ENCODE results near the gene BRAT1.

Gene BRAT1

GRCh38 chr7:2510909-2511768 is 44.2 kb downstream of the BRAT1 start:
- DNase-seq (ENCODE audit: low spot score): peak; percentile 78
- TF ChIP-seq, protein P1, sequence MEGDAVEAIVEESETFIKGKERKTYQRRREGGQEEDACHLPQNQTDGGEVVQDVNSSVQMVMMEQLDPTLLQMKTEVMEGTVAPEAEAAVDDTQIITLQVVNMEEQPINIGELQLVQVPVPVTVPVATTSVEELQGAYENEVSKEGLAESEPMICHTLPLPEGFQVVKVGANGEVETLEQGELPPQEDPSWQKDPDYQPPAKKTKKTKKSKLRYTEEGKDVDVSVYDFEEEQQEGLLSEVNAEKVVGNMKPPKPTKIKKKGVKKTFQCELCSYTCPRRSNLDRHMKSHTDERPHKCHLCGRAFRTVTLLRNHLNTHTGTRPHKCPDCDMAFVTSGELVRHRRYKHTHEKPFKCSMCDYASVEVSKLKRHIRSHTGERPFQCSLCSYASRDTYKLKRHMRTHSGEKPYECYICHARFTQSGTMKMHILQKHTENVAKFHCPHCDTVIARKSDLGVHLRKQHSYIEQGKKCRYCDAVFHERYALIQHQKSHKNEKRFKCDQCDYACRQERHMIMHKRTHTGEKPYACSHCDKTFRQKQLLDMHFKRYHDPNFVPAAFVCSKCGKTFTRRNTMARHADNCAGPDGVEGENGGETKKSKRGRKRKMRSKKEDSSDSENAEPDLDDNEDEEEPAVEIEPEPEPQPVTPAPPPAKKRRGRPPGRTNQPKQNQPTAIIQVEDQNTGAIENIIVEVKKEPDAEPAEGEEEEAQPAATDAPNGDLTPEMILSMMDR (IDR thresholded peaks at IDR 0.05; ENCODE audit: extremely low read depth, missing control alignments): no peak

DNA sequence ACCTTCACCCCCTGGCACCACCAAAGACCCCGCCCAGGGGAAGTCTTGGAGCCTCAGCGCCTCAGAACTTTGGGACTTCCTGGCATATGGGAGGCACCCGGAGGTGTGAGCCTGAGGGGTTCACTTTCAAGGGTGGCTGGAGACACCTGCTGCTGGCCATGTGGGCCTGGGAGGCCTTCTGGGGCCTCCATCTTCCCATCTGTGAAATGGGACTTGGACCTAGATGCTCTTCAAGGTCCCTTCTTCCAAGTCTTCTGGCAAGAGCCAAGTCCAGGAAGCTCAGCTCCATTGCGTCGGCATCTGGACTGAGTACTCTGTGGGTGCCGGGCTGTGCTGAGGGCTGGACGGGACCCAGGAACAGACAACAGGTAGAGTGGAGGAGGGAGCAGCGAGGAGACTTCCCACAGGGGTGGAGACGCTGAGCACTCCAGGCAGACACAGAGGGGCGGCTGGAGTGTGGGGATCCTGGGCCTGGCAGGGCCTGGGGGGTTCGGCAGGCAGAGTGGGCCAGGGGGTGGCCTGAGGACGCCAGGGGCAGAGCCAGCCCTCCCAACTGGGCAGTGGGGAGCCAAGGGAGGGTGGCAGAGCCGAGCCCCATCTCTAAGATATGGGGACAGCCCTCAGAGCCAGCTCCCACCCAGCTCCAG is 45.1 kb downstream of the BRAT1 start:
- DNase-seq (ENCODE audit: low spot score): no peak
- TF ChIP-seq, protein P1 (IDR thresholded peaks at IDR 0.05; ENCODE audit: extremely low read depth, missing control alignments): no peak

DNA sequence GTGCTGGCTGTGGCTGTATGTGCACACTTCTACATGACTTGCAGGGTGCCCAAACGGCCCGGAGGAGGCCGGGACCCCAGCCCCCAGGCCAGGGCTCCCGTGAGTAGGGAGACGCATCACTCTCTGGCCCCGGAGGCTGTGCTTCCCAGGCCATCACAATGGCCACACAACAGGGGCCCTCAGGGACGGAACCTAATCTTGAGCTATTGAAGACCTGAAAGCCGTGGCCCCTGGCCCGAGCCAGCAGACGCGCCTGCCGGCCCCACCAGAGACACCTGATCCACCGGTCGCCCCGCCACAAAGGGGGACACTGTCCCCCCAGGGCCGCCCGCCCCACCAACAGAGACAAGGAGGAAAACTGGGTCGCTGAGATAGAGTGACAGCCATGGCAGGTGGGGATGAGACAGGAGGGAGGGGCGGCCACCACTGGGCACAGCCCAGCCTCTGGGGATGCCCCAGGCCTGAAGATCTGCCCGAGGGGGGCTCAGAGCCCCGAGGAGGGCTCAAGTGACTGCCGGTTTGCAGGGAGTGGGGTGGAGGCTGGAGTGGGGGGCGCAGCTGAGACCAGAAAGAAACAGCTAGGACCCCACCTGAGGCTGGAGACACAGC is 45.9 kb downstream of the BRAT1 start:
- DNase-seq (ENCODE audit: low spot score): no peak
- TF ChIP-seq, protein P1 (IDR thresholded peaks at IDR 0.05; ENCODE audit: extremely low read depth, missing control alignments): no peak

DNA sequence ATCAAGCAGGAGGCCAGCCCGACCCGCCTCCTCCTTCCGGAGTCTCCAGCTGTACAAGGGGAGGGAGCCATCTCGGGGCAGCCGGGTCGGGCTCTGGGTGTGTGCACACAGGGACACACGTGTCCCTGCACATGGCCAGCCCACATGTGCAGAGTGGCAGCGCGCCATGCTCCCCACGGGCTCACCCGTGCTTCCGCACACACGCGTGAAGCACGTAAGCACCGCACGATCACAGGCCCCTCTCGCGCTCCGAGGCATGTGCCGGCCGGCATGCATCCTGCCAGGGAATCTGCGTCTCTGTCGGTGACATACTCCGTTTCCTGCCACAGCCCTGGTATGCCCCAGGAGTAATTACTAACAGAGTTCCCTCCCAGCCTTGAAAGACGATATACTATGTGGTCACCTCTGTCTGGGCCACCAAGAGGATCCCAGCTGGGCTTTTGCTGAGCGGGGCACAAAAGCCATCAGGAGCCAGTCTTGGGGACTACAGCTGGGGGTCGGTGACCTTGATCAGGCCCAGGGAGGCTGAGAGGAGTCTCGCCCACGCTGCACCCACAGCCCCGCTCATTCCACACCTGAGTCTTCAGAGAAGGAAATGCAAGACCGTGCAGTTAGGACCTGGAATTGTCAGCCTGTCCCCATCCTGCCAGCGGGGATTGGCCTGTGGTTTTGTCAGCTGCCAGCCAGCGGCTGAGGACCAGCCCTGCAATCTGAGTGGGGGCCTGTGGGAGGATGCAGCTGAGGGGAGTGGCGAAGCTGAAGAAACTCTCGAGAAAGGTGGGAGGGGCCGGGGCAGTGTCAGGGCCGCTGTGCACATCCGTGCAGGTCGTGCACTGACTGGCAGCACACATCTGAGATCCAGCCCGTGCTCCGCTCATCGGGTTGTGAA is 46.8 kb downstream of the BRAT1 start:
- DNase-seq (ENCODE audit: low spot score): peak; percentile 82
- TF ChIP-seq, protein P1 (IDR thresholded peaks at IDR 0.05; ENCODE audit: extremely low read depth, missing control alignments): no peak

GRCh38 chr7:2507917-2508306 is 47.4 kb downstream of the BRAT1 start:
- no peak for DNase-seq (ENCODE audit: low spot score)
- TF ChIP-seq, protein P1 (IDR thresholded peaks at IDR 0.05; ENCODE audit: extremely low read depth, missing control alignments): no peak

GRCh38 chr7:2507208-2507916 is 48.0 kb downstream of the BRAT1 start:
- TF ChIP-seq, protein P1 (IDR thresholded peaks at IDR 0.05; ENCODE audit: extremely low read depth, missing control alignments): no peak
- no peak for DNase-seq (ENCODE audit: low spot score)
